ENCODE results near the gene ERCC3. TPM values are rescaled to one million over a fixed set of nuclear protein-coding genes. Genes with fewer than 3 reads are reported as not detected.

ERCC3 gene
- total RNA-seq, 1 experiment from 2014 or later = 42.1 TPM

GRCh38 chr2:127320586-127321275, 26.8 kb upstream of the ERCC3 start:
- H3K9me3 Mint-ChIP-seq (ENCODE audit: low read depth, unreplicated experiment) = peaks cover 6% of the 10 kb centered on the region
- no peak for DNase-seq
- H3K27me3 Mint-ChIP-seq (ENCODE audit: unreplicated experiment) = no peaks in the 10 kb centered on the region
- intact Hi-C loops (cut with micrococcal nuclease; ENCODE audit: unreplicated experiment) = loop anchor here (5.0 kb wide), 1 partner anchor 97 kb away; the partner anchor contains the start of gene PROC
- no peaks in the 10 kb centered on the region for H3K4me1 Mint-ChIP-seq (ENCODE audit: low read depth, unreplicated experiment)
- no peak overlapping the region for H3K27ac Mint-ChIP-seq (ENCODE audit: unreplicated experiment)
- BruUV-seq (replicated peaks) = no TSS peak
- CTCF ChIA-PET = no interaction called here
- no peak for TF ChIP-seq CTCF (IDR thresholded peaks at IDR 0.05; ENCODE audit: unreplicated experiment)
- no peak overlapping the region for H3K4me3 Mint-ChIP-seq (ENCODE audit: low read depth, unreplicated experiment)
- H3K36me3 Mint-ChIP-seq (ENCODE audit: insufficient read depth, unreplicated experiment) = peaks cover 11% of the 10 kb centered on the region

GRCh38 chr2:127320067-127320466, 26.1 kb upstream of the ERCC3 start:
- Mint-ChIP-seq H3K27ac (ENCODE audit: unreplicated experiment) (no peak overlapping the region), H3K36me3 (ENCODE audit: insufficient read depth, unreplicated experiment) (peaks cover 11% of the 10 kb centered on the region), H3K4me3 (ENCODE audit: low read depth, unreplicated experiment) (no peak overlapping the region), H3K27me3 (ENCODE audit: unreplicated experiment) (no peaks in the 10 kb centered on the region), H3K9me3 (ENCODE audit: low read depth, unreplicated experiment) (peaks cover 6% of the 10 kb centered on the region), H3K4me1 (ENCODE audit: low read depth, unreplicated experiment) (no peaks in the 10 kb centered on the region)
- BruUV-seq (replicated peaks) = no TSS peak
- CTCF ChIA-PET = no interaction called here
- no peak for TF ChIP-seq CTCF (IDR thresholded peaks at IDR 0.05; ENCODE audit: unreplicated experiment)
- DNase-seq = no peak
- intact Hi-C loops (cut with micrococcal nuclease; ENCODE audit: unreplicated experiment) = loop anchor here (5.0 kb wide), 1 partner anchor 97 kb away; the partner anchor contains the start of gene PROC

DNA sequence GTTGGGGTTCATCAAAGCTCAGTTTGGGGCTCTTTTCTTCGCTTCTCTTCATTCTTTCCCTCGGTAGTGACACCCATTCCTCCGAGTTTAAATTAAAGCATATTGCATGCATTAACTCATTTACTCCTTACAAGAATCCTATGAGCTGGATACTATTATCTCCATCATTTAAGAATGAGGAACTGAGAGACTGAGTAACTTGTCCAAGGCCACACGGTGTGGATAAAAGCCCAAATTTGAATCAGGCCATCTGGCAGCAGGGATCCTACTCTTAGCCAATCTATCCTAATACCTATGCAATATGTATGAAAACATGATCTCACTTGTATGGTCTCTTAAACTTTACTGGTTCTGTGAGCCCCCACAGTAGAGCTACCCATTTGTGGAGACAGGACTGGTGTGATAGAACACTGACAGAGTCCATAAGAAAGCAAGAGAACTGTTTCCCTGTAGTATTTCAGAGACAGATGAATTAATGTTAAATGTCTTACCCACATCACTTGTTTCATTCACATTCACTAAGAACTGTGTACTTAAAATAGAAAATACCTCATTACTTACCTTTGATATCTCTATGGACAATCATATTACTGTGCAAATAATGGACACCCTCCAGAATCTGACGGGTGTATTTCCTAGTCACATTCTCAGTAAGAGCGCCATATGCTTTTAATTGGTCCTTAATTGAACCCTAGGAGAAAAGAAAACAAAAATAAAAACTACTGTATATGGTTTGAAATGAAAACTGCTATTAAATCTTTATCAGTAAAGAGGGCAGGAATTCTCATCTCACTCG, 20.4 kb upstream of the ERCC3 start:
- CTCF ChIA-PET = no interaction called here
- H3K27me3 Mint-ChIP-seq (ENCODE audit: unreplicated experiment) = no peaks in the 10 kb centered on the region
- no peak for TF ChIP-seq CTCF (IDR thresholded peaks at IDR 0.05; ENCODE audit: unreplicated experiment)
- intact Hi-C loops (cut with micrococcal nuclease; ENCODE audit: unreplicated experiment) = no loop called here
- H3K4me3 Mint-ChIP-seq (ENCODE audit: low read depth, unreplicated experiment) = no peak overlapping the region
- no peak for DNase-seq
- BruUV-seq (replicated peaks) = no TSS peak
- no peaks in the 10 kb centered on the region for H3K9me3 Mint-ChIP-seq (ENCODE audit: low read depth, unreplicated experiment)
- H3K4me1 Mint-ChIP-seq (ENCODE audit: low read depth, unreplicated experiment) = no peaks in the 10 kb centered on the region
- H3K36me3 Mint-ChIP-seq (ENCODE audit: insufficient read depth, unreplicated experiment) = peaks cover 5% of the 10 kb centered on the region
- no peak overlapping the region for H3K27ac Mint-ChIP-seq (ENCODE audit: unreplicated experiment)

DNA sequence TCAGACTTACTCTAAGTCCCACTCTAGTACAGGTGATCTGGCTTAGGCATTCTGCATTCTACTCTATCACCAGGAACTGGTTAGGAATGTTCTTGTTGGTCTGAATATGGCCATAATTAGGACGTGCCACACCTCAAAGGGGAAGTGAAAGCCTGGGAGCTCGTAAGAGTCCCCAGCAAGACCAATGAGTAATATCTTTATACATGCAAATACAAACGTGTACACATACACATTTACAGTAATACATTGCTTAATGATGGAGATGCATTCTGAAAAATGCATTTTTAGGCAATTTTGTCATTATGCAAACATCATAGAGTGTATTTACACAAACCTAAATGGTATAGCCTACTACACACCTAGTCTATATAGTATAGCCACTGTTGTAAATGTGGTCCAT, 19.5 kb upstream of the ERCC3 start:
- Mint-ChIP-seq H3K4me1 (ENCODE audit: low read depth, unreplicated experiment) (no peaks in the 10 kb centered on the region), H3K9me3 (ENCODE audit: low read depth, unreplicated experiment) (no peaks in the 10 kb centered on the region), H3K36me3 (ENCODE audit: insufficient read depth, unreplicated experiment) (peaks cover 11% of the 10 kb centered on the region), H3K27ac (ENCODE audit: unreplicated experiment) (no peak overlapping the region), H3K4me3 (ENCODE audit: low read depth, unreplicated experiment) (no peak overlapping the region), H3K27me3 (ENCODE audit: unreplicated experiment) (no peaks in the 10 kb centered on the region)
- no peak for DNase-seq
- intact Hi-C loops (cut with micrococcal nuclease; ENCODE audit: unreplicated experiment) = no loop called here
- no TSS peak for BruUV-seq (replicated peaks)
- no peak for TF ChIP-seq CTCF (IDR thresholded peaks at IDR 0.05; ENCODE audit: unreplicated experiment)
- CTCF ChIA-PET = no interaction called here

All from Calu3 (cell line).